Heart left ventricle (tissue), 13 donors: ENCODE data around the gene HYCC1.

ENCODE experiments used
- POLR2A ChIP-seq, 2 donors: fragments of 450-650 bp; IDR thresholded peaks; one replicate each; pipeline ENCODE4 v1.6.1; 2017; ENCODE audit warnings: antibody characterized with exemption in 2 of 2, mild to moderate bottlenecking in 2 of 2, moderate library complexity in 2 of 2
- TF ChIP-seq, protein P1 (sequence below), 12 donors: fragments of 200-600 bp; sonication (generic) in 4 of 12; IDR thresholded peaks; one replicate each; pipeline versions ENCODE4 v1.5.0 to v1.8.0; 2018 to 2022; ENCODE audit warnings: antibody characterized with exemption in 12 of 12, mild to moderate bottlenecking in 5 of 12
- donor health status: ischemic (EF 13 %, LVEDD 7.1; RV severe dilation, severe dysfunction).
- donor health status: DM: no; HTN: yes; CAD: no.
- donor health status: DM: no; HTN: no; CAD: no.
- donor health status: ischemic (EF 25% LVEDD 6.9; RV normal size, moderate dysfunction).
- donor health status: ischemic (EF 25% LVEDD 5.7; RV mildly dilated, moderate dysfunction).
- donor health status: ischemic (EF 35%, LVEDD 5.7; RV mildly dilated, moderate dysfunction).
- donor health status: nonischemic (EF 11% LVEDD 7.7; RV severe dilation, severe dysfunction).
- donor health status: DM: yes; HTN: yes; CAD: no.
- donor health status: PGD.
- donor health status: ischemic (EF 29% LVEDD 5.4; RV normal size, mild dysfunction).
- donor health status: nonischemic (EF 23%, LVEDD 6.1; RV moderate dilation, normal function).

DNA sequence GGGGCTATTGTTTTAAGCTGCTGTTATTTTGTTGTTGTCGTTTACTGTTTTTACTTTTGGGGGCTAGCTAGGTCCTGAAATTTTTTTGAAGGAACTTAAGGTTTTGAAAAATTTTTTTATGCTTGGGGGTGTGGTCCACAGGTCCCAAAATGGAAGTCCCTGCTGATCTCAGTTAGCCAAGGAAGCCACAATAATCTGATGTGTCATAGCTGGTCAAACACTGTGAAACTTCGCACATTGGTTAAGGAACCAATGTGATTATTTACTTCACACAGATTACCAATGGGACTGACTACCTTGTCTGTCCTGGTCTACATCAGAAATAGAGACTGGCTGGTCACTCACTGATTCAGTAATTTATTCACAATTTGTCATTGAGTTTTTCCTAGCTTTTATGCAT lies 29.5 kb upstream of the HYCC1 start:
- TF ChIP-seq, protein P1, sequence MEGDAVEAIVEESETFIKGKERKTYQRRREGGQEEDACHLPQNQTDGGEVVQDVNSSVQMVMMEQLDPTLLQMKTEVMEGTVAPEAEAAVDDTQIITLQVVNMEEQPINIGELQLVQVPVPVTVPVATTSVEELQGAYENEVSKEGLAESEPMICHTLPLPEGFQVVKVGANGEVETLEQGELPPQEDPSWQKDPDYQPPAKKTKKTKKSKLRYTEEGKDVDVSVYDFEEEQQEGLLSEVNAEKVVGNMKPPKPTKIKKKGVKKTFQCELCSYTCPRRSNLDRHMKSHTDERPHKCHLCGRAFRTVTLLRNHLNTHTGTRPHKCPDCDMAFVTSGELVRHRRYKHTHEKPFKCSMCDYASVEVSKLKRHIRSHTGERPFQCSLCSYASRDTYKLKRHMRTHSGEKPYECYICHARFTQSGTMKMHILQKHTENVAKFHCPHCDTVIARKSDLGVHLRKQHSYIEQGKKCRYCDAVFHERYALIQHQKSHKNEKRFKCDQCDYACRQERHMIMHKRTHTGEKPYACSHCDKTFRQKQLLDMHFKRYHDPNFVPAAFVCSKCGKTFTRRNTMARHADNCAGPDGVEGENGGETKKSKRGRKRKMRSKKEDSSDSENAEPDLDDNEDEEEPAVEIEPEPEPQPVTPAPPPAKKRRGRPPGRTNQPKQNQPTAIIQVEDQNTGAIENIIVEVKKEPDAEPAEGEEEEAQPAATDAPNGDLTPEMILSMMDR (IDR thresholded peaks at IDR 0.05), result no peak
- TF ChIP-seq POLR2A (IDR thresholded peaks at IDR 0.05), result no peak
